CD4-positive, CD25-positive, alpha-beta regulatory T cell (primary cell): ENCODE results near the gene PATJ. TPM values are rescaled to one million over a fixed set of nuclear protein-coding genes. Genes with fewer than 3 reads are reported as not detected.
"Not testable (repeated sequence)": the region's sequence is repeated elsewhere in the genome, so short reads cannot be mapped to it uniquely, and the experiment has no call there.

Experiments
- ATAC-seq, 2 donors: fragments of 150-1000 bp; cut with Tn5 transposase; one replicate each; pipeline ENCODE4 v1.10.0; 2021; ENCODE audit warnings: low read depth in 2 of 2, moderate number of reproducible peaks in 2 of 2, moderate library complexity in 1 of 2
- DNase-seq, 3 donors: peaks; one replicate each; pipeline versions ENCODE4 v3.0.0 to v3.0.0-alpha.2; 2012 to 2022; ENCODE audit warnings: mixed read lengths in 1 of 3
- H3K27ac ChIP-seq: one replicate; pipeline ENCODE4 v1.7.0; 2013; ENCODE audit warnings: mild to moderate bottlenecking, low read length; ENCODE audit not compliant: insufficient read depth, poor library complexity, severe bottlenecking
- H3K27me3 ChIP-seq: one replicate; pipeline ENCODE4 v1.7.0; 2013; ENCODE audit warnings: low read length; ENCODE audit not compliant: control insufficient read depth, insufficient read depth
- H3K36me3 ChIP-seq: one replicate; pipeline ENCODE4 v1.7.0; 2013; ENCODE audit warnings: mild to moderate bottlenecking, low read length, moderate library complexity; ENCODE audit not compliant: control insufficient read depth, insufficient read depth
- H3K4me1 ChIP-seq: 2 replicates; pipeline ENCODE4 v1.7.0; 2013; ENCODE audit warnings: mild to moderate bottlenecking, low read length; ENCODE audit not compliant: insufficient read depth, control insufficient read depth, poor library complexity, severe bottlenecking
- H3K4me3 ChIP-seq: one replicate; pipeline ENCODE4 v1.7.0; 2013; ENCODE audit warnings: low read depth, mild to moderate bottlenecking, low read length, moderate library complexity
- H3K9me3 ChIP-seq, 2 experiments: 1 replicate in 1 of 2; 2 replicates in 1 of 2; pipeline ENCODE4 v1.7.0; 2013; ENCODE audit warnings: low read length in 2 of 2, mild to moderate bottlenecking in 1 of 2, moderate library complexity in 1 of 2; ENCODE audit not compliant: control insufficient read depth in 2 of 2
- H3K27ac Mint-ChIP-seq, 3 donors: one replicate each; pipeline ENCODE4 v1.8.0; 2020 to 2022; ENCODE audit warnings: mild to moderate bottlenecking in 3 of 3, mixed read lengths in 3 of 3, moderate library complexity in 2 of 3
- H3K27me3 Mint-ChIP-seq: one replicate; pipeline ENCODE4 v1.8.0; 2022; ENCODE audit warnings: mild to moderate bottlenecking, mixed read lengths
- H3K36me3 Mint-ChIP-seq: one replicate; pipeline ENCODE4 v1.8.0; 2020; ENCODE audit warnings: mixed read lengths
- H3K4me1 Mint-ChIP-seq, 4 donors: one replicate each; pipeline ENCODE4 v1.8.0; 2020 to 2022; ENCODE audit warnings: mixed read lengths in 4 of 4, mild to moderate bottlenecking in 1 of 4
- H3K4me3 Mint-ChIP-seq, 4 donors: one replicate each; pipeline ENCODE4 v1.8.0; 2020 to 2022; ENCODE audit warnings: mild to moderate bottlenecking in 4 of 4, mixed read lengths in 4 of 4, moderate library complexity in 3 of 4
- H3K9me3 Mint-ChIP-seq, 7 donors: one replicate each; pipeline ENCODE4 v1.8.0; 2020 to 2022; ENCODE audit warnings: mixed read lengths in 7 of 7, mild to moderate bottlenecking in 3 of 7, moderate library complexity in 2 of 7
- polyA plus RNA-seq, 4 donors: library from polyadenylated mRNA; unstranded; fragments of 300-500 nt; fragmentation: Illumina TruSeq; gene quantifications; one replicate each; pipeline ENCODE4 v1.2.3, GENCODE V29; 2021
- total RNA-seq: library from RNA; stranded (reverse); gene quantifications from one replicate; pipeline ENCODE4 v1.2.3, GENCODE V29; 2022

PATJ gene
- total and polyA plus RNA-seq, 5 donors from 2014 or later = 8.6 to 49.2 (median 15.9) TPM

- ATAC-seq = no peak
- H3K4me1 Mint-ChIP-seq = peaks cover 0 to 5% (median 0%) of the 10 kb centered on the region in 4 donors
- Histone ChIP-seq H3K4me3 (no peak overlapping the region), H3K36me3 (no peaks in the 10 kb centered on the region), H3K9me3 (no peaks in the 10 kb centered on the region), H3K4me1 (no peaks in the 10 kb centered on the region), H3K27me3 (no peaks in the 10 kb centered on the region), H3K27ac (no peak overlapping the region)
- no peaks in the 10 kb centered on the region for H3K9me3 Mint-ChIP-seq
- no peak for DNase-seq
- no peak overlapping the region for H3K27ac Mint-ChIP-seq
- H3K36me3 Mint-ChIP-seq = peaks cover 9% of the 10 kb centered on the region
- no peak overlapping the region for H3K4me3 Mint-ChIP-seq
- H3K27me3 Mint-ChIP-seq = no peaks in the 10 kb centered on the region
Observed at GRCh38 chr1:61955261-61955660, 213.0 kb downstream of the PATJ start.

- Mint-ChIP-seq H3K27me3 (no peaks in the 10 kb centered on the region), H3K4me3 (no peak overlapping the region), H3K4me1 (peaks cover 0 to 5% (median 0%) of the 10 kb centered on the region in 4 donors), H3K36me3 (peaks cover 16% of the 10 kb centered on the region), H3K9me3 (no peaks in the 10 kb centered on the region), H3K27ac (no peak overlapping the region)
- ATAC-seq = no peak
- no peaks in the 10 kb centered on the region for H3K4me1 ChIP-seq
- H3K27me3 ChIP-seq = no peaks in the 10 kb centered on the region
- H3K4me3 ChIP-seq = no peak overlapping the region
- no peaks in the 10 kb centered on the region for H3K9me3 ChIP-seq
- no peaks in the 10 kb centered on the region for H3K36me3 ChIP-seq
- no peak overlapping the region for H3K27ac ChIP-seq
- no peak for DNase-seq
Observed at GRCh38 chr1:61956016-61956645, 213.9 kb downstream of the PATJ start.

GRCh38 chr1:61956784-61957183, 214.5 kb downstream of the PATJ start:
- ATAC-seq (no peak), DNase-seq (no peak)
- Mint-ChIP-seq H3K4me3 (peak overlapping the region in 1 of 4 donors; percentile 51), H3K4me1 (peaks cover 0 to 5% (median 0%) of the 10 kb centered on the region in 4 donors), H3K27me3 (no peaks in the 10 kb centered on the region), H3K27ac (no peak overlapping the region), H3K9me3 (no peaks in the 10 kb centered on the region), H3K36me3 (peaks cover 17% of the 10 kb centered on the region)
- H3K27me3 ChIP-seq = no peaks in the 10 kb centered on the region
- H3K4me3 ChIP-seq = no peak overlapping the region
- no peak overlapping the region for H3K27ac ChIP-seq
- no peaks in the 10 kb centered on the region for H3K9me3 ChIP-seq
- H3K4me1 ChIP-seq = no peaks in the 10 kb centered on the region
- no peaks in the 10 kb centered on the region for H3K36me3 ChIP-seq

- peaks cover 24% of the 10 kb centered on the region for H3K36me3 Mint-ChIP-seq
- no peak overlapping the region for H3K27ac Mint-ChIP-seq
- Histone ChIP-seq H3K36me3 (no peaks in the 10 kb centered on the region), H3K4me1 (no peaks in the 10 kb centered on the region), H3K4me3 (no peak overlapping the region), H3K9me3 (no peaks in the 10 kb centered on the region), H3K27me3 (no peaks in the 10 kb centered on the region), H3K27ac (no peak overlapping the region)
- peaks cover 0 to 1% (median 0%) of the 10 kb centered on the region in 7 donors for H3K9me3 Mint-ChIP-seq
- no peak overlapping the region for H3K4me3 Mint-ChIP-seq
- DNase-seq = no peak
- peaks cover 0 to 5% (median 0%) of the 10 kb centered on the region in 4 donors for H3K4me1 Mint-ChIP-seq
- ATAC-seq = no peak
- H3K27me3 Mint-ChIP-seq = no peaks in the 10 kb centered on the region
Observed at GRCh38 chr1:61961009-61961408, 218.7 kb downstream of the PATJ start.

GRCh38 chr1:61962631-61963030, 220.4 kb downstream of the PATJ start:
- Histone ChIP-seq H3K36me3 (no peaks in the 10 kb centered on the region), H3K27me3 (no peaks in the 10 kb centered on the region), H3K4me1 (no peaks in the 10 kb centered on the region), H3K9me3 (no peaks in the 10 kb centered on the region), H3K27ac (no peak overlapping the region), H3K4me3 (no peak overlapping the region)
- ATAC-seq (no peak), DNase-seq (no peak)
- H3K36me3 Mint-ChIP-seq = peaks cover 24% of the 10 kb centered on the region
- H3K27me3 Mint-ChIP-seq = no peaks in the 10 kb centered on the region
- H3K27ac Mint-ChIP-seq = no peak overlapping the region
- no peak overlapping the region for H3K4me3 Mint-ChIP-seq
- H3K9me3 Mint-ChIP-seq = peaks cover 0 to 1% (median 0%) of the 10 kb centered on the region in 7 donors
- no peaks in the 10 kb centered on the region for H3K4me1 Mint-ChIP-seq

- not testable (repeated sequence) for H3K4me1 Mint-ChIP-seq, H3K4me3 Mint-ChIP-seq, ATAC-seq, H3K27me3 ChIP-seq, H3K9me3 Mint-ChIP-seq, H3K9me3 ChIP-seq, H3K27me3 Mint-ChIP-seq, H3K27ac ChIP-seq, DNase-seq, H3K27ac Mint-ChIP-seq, H3K36me3 ChIP-seq, H3K4me1 ChIP-seq, H3K4me3 ChIP-seq
- peaks cover 24% of the 10 kb centered on the region for H3K36me3 Mint-ChIP-seq
Observed at GRCh38 chr1:61966450-61967225, 224.4 kb downstream of the PATJ start.

- Histone ChIP-seq H3K4me3 (no peak overlapping the region), H3K27me3 (no peaks in the 10 kb centered on the region), H3K9me3 (no peaks in the 10 kb centered on the region), H3K36me3 (no peaks in the 10 kb centered on the region), H3K27ac (no peak overlapping the region), H3K4me1 (no peaks in the 10 kb centered on the region)
- no peaks in the 10 kb centered on the region for H3K27me3 Mint-ChIP-seq
- no peak for ATAC-seq
- no peak for DNase-seq
- no peak overlapping the region for H3K4me3 Mint-ChIP-seq
- H3K27ac Mint-ChIP-seq = no peak overlapping the region
- H3K9me3 Mint-ChIP-seq = peaks cover 0 to 5% (median 3%) of the 10 kb centered on the region in 7 donors
- H3K4me1 Mint-ChIP-seq = no peaks in the 10 kb centered on the region
- H3K36me3 Mint-ChIP-seq = peaks cover 15% of the 10 kb centered on the region
Observed at GRCh38 chr1:61967750-61968149, 225.5 kb downstream of the PATJ start.

- Mint-ChIP-seq H3K9me3 (peaks cover 0 to 5% (median 3%) of the 10 kb centered on the region in 7 donors), H3K4me3 (no peak overlapping the region), H3K27ac (no peak overlapping the region), H3K4me1 (no peaks in the 10 kb centered on the region), H3K27me3 (no peaks in the 10 kb centered on the region), H3K36me3 (peaks cover 15% of the 10 kb centered on the region)
- no peaks in the 10 kb centered on the region for H3K27me3 ChIP-seq
- DNase-seq (no peak), ATAC-seq (no peak)
- no peaks in the 10 kb centered on the region for H3K9me3 ChIP-seq
- H3K36me3 ChIP-seq = no peaks in the 10 kb centered on the region
- no peaks in the 10 kb centered on the region for H3K4me1 ChIP-seq
- no peak overlapping the region for H3K4me3 ChIP-seq
- no peak overlapping the region for H3K27ac ChIP-seq
Observed at GRCh38 chr1:61968869-61969268, 226.6 kb downstream of the PATJ start.
